Measurements from ENCODE around the gene TWF2. TPM values are rescaled to one million over a fixed set of nuclear protein-coding genes. Genes with fewer than 3 reads are reported as not detected.

The TWF2 gene
- total and polyA plus RNA-seq, 2 donors from 2014 or later, result 44.0 to 59.9 TPM

- H3K4me3 ChIP-seq (ENCODE audit: low read length in 3 of 3), result no peak overlapping the region
- H3K27me3 ChIP-seq (ENCODE audit: control insufficient read depth, insufficient read depth, low read length), result no peaks in the 10 kb centered on the region
- H3K36me3 ChIP-seq (ENCODE audit: control insufficient read depth in 2 of 3, insufficient read depth in 3 of 3, low read length in 3 of 3), result peaks cover 30 to 64% (median 51%) of the 10 kb centered on the region in 3 donors
- peaks cover 0 to 20% (median 16%) of the 10 kb centered on the region in 3 donors for H3K4me1 ChIP-seq (ENCODE audit: control insufficient read depth in 2 of 3, insufficient read depth in 2 of 3, low read depth in 1 of 3, low read length in 3 of 3)
- TF ChIP-seq CTCF (IDR thresholded peaks at IDR 0.05; ENCODE audit: borderline replicate concordance, extremely low read depth, insufficient read depth), result no peak
- no peak for DNase-seq
- intact Hi-C loops (cut with DNase I), result no loop called here
- no peak overlapping the region for H3K27ac ChIP-seq (ENCODE audit: low read depth in 2 of 2, low read length in 2 of 2)
- no peak overlapping the region for H3K9ac ChIP-seq (ENCODE audit: low read length in 3 of 3)
- no peak for FAIRE-seq
- H3K9me3 ChIP-seq (ENCODE audit: control insufficient read depth in 2 of 3, insufficient read depth in 1 of 3, low read length in 3 of 3), result no peaks in the 10 kb centered on the region
These were observed 17.7 kb upstream of the TWF2 start for GRCh38 chr3:52256622-52257021.

- no peak for TF ChIP-seq CTCF (IDR thresholded peaks at IDR 0.05; ENCODE audit: borderline replicate concordance, extremely low read depth, insufficient read depth)
- H3K9me3 ChIP-seq (ENCODE audit: control insufficient read depth in 2 of 3, insufficient read depth in 1 of 3, low read length in 3 of 3), result no peaks in the 10 kb centered on the region
- no peak overlapping the region for H3K27ac ChIP-seq (ENCODE audit: low read depth in 2 of 2, low read length in 2 of 2)
- no peaks in the 10 kb centered on the region for H3K27me3 ChIP-seq (ENCODE audit: control insufficient read depth, insufficient read depth, low read length)
- H3K9ac ChIP-seq (ENCODE audit: low read length in 3 of 3), result no peak overlapping the region
- intact Hi-C loops (cut with DNase I), result no loop called here
- H3K4me1 ChIP-seq (ENCODE audit: control insufficient read depth in 2 of 3, insufficient read depth in 2 of 3, low read depth in 1 of 3, low read length in 3 of 3), result peaks cover 0 to 20% (median 16%) of the 10 kb centered on the region in 3 donors
- peaks cover 29 to 67% (median 50%) of the 10 kb centered on the region in 3 donors for H3K36me3 ChIP-seq (ENCODE audit: control insufficient read depth in 2 of 3, insufficient read depth in 3 of 3, low read length in 3 of 3)
- DNase-seq (no peak), FAIRE-seq (no peak)
- H3K4me3 ChIP-seq (ENCODE audit: low read length in 3 of 3), result no peak overlapping the region
These were observed 17.2 kb upstream of the TWF2 start for GRCh38 chr3:52256159-52256558.

GRCh38 chr3:52254608-52255007 lies 15.7 kb upstream of the TWF2 start:
- no peak for FAIRE-seq
- peaks cover 0 to 20% (median 16%) of the 10 kb centered on the region in 3 donors for H3K4me1 ChIP-seq (ENCODE audit: control insufficient read depth in 2 of 3, insufficient read depth in 2 of 3, low read depth in 1 of 3, low read length in 3 of 3)
- H3K4me3 ChIP-seq (ENCODE audit: low read length in 3 of 3), result no peak overlapping the region
- DNase-seq, result no peak
- no peak for TF ChIP-seq CTCF (IDR thresholded peaks at IDR 0.05; ENCODE audit: borderline replicate concordance, extremely low read depth, insufficient read depth)
- H3K9me3 ChIP-seq (ENCODE audit: control insufficient read depth in 2 of 3, insufficient read depth in 1 of 3, low read length in 3 of 3), result no peaks in the 10 kb centered on the region
- H3K27ac ChIP-seq (ENCODE audit: low read depth in 2 of 2, low read length in 2 of 2), result no peak overlapping the region
- peaks cover 27 to 53% (median 43%) of the 10 kb centered on the region in 3 donors for H3K36me3 ChIP-seq (ENCODE audit: control insufficient read depth in 2 of 3, insufficient read depth in 3 of 3, low read length in 3 of 3)
- H3K9ac ChIP-seq (ENCODE audit: low read length in 3 of 3), result no peak overlapping the region
- intact Hi-C loops (cut with DNase I), result no loop called here
- no peaks in the 10 kb centered on the region for H3K27me3 ChIP-seq (ENCODE audit: control insufficient read depth, insufficient read depth, low read length)
